IPS DF 4.7 (cell line): ENCODE data around the gene PTPRN2.

Experiments used
- DNase-seq: peaks from one replicate; pipeline ENCODE4 v3.0.0-alpha.2; 2013; ENCODE audit warnings: low spot score; ENCODE audit errors: extremely low read depth

PTPRN2 gene

DNA sequence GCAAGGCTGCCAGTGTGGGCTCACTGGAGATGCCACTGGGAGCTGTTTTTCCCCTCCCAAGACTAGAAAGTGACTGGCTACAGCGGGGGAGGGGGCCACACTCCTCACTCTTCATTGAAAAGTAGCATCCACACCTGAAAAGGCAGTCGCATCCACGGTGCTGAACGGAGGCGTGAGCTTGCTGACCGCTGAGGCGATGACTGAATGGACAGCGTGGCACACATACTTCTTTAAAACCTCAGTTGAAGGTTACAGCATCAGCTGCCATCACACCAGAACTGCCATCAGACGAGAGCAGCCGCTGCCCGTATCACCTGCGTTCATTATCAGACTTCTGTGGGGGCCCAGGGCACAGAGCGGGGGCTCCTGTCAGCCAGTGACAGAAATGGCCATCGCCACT is 923.6 kb downstream of the PTPRN2 start:
- no peak for DNase-seq

DNA sequence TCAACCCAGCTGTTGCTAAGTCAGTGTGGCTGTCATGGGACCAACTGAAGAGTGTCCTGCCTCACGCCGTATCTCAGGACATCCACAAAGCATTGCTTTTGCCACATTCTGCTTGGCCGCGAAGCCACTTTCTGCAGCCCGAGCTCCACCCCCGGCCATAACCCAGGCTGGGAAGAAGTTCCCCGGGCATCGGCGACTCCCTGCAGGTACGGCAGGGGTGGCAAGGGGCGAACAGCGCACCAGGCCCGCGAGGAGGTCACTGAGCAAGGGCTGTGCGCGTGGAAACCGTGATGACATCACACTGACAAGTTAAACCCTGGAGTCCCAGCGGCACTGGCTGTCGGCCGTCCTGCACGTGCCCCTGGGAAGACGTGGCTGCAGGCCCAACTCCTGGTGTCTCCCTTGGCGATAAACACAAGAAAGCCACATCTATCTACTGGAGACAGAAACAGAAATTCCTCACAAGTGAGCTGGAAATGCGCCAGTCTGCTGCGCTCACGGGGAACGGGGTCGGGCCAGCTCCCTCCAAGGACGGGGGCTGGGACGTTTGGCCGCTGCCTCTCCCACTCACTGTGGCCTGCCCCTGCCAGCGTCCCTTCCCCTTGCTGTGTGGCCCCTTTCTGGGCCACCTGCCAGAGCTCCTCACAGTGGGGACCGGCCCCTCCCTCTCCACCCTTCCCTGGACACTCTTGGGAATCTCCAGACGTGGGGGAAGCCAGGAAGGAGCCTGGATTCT is 924.5 kb downstream of the PTPRN2 start:
- DNase-seq, result no peak

DNA sequence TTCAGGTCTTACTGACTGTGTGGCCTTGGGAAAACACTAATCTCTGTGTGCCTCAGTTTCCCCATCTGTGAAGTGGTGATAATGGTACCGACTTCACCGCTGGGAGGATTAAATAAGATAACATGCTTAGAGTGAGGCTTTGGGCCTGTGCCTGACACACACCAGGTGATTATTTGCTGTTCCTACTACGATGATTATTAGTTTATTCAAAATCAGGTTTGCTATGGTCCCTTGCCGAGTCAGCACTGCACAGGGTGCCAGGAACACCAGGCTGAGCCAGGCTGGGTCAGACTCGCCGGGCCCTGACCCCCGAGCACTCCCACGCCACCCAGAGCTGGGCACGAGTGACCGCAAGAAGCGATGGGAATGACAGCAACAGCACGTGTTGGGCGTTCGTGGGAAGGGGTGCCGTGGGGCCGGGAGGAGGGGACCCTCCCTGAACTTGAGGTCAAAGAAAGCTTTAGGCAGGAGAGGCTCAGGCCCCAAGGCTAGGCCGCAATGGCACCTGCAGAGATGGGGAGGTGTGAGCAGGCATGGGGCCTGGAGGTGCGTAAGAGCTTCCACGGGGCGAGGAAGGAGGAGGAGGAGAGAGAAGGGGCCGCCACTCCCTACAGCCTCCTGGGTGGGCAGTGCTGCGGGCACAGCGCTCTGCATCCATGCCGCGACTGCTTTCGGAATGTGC is 925.4 kb downstream of the PTPRN2 start:
- DNase-seq, result no peak

DNA sequence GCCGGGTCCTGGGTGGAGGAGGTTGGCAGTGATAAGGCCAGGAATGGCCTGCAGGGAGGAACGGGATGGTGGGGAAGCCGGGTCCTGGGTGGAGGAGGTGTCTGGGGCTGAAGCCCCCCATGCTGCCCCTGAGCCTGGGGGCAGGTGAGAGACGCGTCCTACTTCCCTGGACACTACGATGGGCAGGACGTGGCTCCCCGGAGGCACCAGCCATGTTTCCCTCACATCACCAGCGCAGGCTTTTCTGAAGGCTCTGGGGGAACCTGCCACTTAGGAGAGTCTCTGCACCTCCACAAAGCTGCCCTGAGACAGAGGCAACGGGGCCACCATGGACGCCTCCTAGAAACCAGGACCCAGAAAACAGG is 926.0 kb downstream of the PTPRN2 start:
- DNase-seq, result no peak

DNA sequence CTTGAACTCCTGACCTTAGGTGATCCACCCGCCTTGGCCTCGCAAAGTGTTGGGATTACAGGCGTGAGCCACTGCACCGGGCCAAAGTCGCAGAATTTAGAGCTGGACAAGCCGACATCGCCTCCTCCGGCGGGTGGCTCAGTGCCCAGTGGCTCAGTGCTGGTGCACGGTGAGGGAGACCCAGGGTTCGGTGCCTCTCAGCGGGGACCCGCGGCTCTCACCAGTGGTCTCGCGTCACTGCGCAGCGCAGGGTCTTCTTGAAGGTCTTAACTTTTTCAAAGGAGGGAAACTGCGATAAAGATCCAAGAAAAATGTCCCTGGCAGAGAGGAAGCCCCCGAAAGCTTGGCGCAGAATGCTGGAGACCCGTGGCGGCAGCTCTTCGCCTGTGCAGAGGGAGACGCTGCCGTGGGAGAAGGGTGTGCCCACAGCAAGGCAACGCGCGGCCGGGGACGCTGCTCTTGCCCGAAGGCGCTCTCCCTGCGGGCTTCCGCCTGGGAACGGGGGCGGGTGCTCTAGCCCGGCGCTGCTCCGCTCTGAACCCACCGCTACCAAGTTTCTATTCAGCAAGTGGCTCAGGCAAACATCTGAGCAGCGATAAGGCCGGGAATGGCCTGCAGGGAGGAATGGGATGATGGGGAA is 926.5 kb downstream of the PTPRN2 start:
- no peak for DNase-seq

DNA sequence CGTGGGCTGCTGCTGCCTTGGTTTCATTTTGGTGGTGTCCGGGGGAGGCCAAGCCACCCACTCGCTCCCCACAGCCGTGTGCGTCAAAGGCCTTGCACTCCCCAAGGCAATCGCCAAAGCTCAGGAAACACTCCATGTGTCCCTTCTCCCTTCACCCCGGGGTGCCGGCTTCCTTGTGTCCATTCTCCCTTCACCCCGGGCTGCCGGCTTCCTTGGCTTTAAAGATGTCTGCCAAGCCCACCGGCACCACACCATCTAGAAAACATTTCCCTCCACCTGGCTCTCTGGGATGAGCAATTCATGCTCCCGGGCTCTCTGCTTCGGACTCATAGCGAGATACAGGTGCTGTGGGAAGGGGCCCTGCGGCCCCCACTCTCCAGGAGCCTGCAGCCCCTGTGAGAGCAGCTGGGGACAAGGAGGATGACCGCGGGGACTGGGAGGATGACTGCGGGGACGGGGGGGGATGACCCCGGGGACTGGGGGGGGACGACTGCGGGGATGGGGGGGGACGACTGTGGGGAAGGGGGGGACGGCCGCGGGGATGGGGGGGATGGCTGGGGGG is 928.7 kb downstream of the PTPRN2 start:
- DNase-seq, result no peak

DNA sequence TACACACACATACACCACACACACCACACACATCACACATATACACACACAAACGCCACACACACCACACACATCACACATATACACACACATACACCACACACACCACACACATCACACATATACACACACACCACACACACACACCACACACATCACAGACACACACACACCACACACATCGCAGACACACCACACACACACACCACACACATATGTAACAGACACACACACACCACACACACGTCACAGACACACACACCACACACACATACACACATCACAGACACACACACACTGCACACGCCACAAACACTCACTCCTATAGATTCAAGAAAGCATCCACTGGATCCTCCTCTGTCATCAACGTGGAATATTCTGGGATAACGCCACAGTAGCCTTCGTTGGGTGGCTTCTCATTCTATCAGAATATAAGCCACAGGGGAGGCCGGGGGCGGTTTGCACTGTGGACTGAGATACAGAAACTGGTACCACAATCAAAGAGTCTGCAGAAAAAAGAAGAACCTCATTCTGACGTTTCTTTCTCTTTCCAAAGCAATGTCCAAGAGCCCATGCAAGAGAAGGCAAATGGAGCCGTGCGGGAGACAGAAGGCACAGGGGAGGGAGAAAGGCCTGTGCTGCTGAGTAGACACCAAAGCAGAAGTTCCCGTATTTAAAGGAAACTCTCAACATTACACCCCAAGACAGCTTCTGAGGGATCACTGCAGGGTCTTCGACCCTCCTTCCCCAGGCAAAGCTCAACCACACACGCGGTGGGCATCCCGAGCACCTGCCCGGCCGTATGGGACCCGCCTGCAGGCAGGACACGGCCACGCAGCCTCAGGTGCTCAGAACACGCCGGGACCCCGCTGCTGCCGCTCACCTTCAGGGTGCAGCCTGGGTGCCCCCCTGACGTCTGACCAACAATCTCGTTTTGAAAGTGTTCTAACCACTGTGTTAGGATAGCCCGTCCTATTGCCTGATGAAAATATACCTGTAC is 929.6 kb downstream of the PTPRN2 start:
- no peak for DNase-seq

DNA sequence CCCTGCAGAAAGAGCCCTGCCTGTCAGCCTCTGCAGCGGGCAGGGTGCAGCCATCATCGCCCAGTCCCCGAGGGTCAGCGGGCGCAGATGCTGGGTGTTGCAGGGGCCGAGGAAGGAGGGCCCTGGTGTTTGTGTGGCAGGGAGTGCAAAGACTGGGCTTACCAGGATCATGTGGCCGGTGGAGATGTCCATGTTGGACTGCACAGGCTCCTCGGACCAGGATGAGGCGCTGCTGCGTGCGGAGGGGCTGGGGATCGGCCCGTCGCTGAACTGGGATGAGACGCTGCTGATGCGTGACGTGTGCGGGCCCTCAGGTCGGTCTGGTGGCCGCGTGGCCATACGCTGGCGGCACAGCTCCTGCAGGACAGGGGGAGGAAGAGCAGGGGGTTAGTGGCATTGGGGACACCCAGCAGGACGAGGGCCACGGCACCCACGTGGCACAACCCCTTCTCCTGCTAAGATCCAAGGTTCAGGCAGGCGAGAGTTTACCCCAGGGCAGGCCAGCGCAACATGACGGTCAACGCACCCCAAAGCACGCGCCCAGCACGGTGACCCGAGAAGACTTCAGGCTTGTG is 931.3 kb downstream of the PTPRN2 start:
- DNase-seq, result no peak

DNA sequence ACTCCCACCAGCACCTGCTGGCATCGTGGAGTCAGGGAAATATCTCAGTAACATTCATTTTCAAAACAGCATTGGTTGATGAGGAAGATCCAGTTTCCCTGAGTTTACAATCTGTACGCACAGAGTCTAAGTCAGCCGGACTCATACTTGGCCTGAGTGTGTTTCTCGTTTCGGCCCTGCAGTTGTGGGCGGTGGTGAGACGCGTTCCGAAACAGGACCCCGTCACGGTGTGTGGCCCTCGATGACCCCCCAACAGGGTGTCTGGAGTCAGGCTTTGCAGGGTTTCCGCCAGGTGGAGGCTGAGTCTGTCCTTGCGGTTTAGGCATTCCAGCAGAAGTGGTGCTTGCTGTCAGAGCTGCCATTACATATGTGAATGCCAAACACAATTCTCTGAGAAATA is 933.3 kb downstream of the PTPRN2 start:
- no peak for DNase-seq

DNA sequence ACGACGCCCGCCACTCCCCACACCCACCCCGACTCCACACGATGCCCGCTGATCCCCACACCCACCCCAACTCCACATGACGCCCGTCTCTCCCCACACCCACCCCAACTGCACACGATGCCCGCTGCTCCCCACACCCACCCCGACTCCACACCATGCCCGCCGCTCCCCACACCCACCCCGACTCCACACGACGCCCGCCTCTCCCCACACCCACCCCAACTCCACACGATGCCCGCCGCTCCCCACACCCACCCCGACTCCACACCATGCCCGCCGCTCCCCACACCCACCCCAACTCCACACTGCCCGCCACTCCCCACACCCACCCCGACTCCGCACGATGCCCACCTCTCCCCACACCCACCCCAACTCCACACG is 933.8 kb downstream of the PTPRN2 start:
- DNase-seq, result no peak

DNA sequence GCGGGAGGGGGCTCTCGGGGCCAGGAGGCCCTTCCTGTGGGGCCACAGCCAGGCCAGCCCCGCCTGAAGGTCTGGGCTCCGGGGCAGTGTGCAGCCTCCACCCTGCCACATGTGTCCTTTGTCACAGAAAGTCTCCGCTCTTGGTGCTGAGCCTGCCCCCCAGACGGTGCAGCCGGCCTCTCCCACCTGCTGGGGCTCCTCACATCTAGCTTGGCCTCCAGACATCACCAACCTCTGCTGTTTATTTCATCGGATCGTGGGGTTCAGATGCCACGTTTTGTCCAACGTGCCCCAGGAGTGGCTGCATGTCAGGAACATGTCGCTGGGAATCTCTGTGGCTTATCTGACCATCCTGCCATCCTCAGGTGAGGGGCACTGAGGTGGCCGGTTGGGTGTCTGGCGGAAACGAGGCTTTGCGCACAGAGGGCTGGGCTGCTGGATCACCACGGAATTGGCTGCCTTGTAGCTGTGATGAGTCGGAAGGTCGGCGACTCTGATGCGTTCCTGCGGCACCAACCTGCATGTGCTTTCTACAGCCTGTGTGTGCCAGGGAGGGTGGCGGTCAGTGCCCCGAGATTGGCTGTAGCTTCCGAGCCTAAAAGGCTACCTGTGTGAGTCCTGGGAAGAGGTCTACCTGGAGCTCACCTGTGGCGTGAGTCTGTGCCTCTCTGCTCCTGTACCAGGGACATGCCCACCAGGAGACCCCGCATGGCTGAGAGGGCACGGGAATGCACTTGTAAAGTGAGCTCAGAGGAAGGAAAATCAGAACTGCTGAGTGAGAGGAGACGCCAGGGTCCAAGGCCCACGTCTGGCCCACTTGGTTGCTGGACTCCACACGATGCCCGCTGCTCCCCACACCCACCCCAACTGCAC is 934.4 kb downstream of the PTPRN2 start:
- no peak for DNase-seq

DNA sequence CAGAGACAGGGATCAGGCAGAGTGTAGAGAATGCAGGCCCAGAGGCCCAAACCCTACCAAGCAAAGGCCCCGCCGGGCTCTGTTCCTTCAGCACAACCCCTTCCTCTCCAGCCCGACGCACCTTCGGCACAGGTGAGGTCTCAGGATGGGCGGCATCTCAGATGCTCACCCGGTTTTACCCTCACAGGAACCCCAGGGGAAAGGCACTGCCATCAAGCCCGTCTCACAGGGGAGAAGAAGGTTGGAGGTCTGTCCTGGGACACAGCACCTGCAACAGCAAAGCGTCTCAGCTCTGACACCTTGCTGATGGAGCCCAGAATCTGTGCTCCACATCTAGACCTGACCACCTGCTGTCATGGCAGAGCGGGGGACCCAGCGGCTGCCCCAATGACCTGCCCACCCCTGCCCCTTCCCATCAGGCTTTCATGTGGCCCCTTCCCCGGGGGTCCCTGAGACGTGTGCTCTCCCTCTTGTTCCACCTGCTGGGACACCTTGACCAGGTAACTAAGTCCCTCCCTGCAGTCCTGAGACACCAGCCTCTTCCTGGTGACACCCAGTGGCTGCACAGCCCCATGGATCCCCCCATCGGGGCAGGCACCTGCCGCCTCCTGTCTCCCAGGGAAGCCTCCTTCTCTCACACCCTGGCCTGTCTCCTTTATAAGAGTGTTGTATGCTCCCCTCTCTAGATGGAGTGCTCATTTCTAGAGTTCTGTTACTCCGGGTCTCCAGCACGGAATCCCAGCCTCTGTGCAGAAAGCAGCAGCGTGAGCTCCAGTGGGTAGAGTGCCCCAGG is 935.3 kb downstream of the PTPRN2 start:
- no peak for DNase-seq

DNA sequence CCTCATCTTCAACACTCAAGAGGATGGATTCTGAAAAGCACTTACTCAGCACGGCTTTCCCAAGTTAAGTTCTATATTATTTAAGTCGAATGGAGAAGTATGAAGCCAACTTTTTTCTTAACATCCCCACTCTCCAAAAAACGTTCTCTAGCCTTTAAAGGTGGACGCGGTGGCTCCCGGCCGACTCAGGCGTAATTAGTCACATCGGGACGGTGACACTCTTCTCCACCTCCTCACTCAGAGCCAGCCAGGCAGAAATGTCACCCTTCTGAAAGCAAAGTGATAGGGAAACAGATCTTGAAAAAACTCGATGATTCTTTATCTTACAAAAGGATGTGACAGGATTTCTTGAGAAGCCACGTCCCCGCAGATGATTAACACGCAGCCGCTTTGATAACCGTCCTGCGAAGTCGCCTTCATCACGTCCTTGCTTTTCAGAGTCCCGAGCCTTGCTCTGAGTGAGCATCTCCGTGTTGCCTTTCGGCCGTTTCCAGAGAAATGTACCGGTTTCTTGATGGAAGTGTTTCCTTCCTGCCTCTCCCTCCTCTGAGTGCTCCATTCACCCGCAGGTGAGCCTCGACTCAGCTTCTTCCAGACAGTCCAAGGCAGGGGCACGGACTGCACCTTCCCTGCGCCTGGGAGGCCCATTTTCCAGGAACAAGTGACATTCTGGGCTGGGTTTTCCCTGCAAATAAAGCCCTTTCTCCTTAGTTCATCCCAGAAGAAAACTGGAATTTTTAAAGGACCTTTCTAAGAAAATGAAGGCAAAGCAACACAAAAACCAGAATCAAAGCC is 936.1 kb downstream of the PTPRN2 start:
- no peak for DNase-seq

DNA sequence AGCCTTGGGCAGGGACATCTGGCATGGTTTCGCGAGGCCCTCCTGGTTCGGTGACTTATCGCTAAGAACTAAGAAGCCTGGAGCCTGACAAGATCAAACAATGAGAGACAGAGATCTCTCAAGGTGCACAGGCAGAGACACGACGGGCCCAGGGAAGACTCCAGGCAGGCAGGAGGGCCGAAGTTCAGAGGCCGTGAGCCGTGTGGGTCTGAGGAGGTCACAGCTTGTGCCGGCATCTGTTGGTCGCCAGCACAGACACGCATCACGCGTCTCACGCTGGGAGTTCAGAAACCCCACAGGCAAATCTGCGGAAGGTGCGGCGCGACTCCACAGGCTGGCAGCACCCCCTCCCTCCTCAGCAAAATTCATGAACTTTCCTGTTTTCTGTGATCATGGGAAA is 936.8 kb downstream of the PTPRN2 start:
- no peak for DNase-seq

DNA sequence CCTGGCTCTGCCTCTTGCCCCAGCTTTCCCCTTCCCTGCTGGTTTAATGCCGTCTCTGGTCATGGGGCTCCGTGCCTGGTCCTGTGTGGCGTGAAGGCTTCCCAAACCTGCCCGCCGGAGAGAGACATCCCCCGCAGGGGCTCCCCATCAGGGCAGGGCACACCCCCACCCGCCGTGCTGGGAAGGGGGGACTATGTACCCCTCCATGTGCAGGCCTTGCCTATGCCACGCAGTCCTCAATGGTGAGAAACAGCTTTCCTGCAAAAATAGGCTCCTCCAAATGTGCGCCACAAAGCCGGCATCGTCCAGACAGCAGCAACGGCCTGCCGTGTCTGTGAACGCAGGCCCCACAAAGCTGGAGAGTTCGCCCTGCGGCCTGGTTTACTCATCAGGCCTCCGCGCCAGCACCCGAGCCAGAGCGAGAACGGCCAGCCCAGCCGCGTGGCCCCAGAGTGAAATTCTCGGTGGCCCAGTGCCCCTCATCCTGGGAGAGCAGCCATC is 937.4 kb downstream of the PTPRN2 start:
- no peak for DNase-seq

DNA sequence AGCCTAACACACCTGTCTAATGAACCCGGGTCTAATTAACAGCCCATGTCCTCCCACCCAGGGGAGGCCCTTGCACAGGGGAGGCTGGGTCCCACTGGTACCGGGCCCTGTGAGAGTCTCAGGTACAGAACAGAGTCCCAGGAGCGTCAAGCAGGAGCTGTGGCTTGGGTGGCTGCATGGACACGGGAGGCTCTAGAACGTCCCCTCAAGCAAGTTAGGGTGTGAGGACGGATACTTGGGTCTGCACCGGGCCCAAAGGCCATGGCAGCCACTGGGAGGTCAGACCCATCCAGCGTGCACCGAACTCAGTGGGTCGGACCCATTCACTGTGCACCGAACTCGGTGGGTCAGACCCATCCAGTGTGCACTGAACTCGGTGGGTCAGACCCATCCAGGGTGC is 941.1 kb downstream of the PTPRN2 start:
- DNase-seq, result no peak

DNA sequence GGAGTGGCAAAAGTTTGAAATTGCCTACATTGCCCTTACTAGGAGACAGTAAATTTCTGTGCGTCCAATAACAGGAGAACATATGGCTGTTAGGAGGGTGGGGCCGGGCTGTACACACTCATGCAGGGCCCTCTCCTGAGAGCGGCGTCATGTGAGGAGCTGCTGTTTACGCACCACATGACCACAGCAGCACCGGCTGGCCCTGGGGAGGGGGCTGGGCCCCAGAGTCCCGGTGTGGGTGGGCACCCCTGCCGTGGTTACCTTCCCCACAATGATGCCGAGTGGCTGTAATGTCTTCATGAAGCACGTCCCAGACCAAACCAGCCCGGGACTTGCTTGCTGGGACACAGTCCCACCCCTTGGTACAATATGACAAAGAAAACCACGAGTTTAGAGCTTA is 942.1 kb downstream of the PTPRN2 start:
- no peak for DNase-seq

DNA sequence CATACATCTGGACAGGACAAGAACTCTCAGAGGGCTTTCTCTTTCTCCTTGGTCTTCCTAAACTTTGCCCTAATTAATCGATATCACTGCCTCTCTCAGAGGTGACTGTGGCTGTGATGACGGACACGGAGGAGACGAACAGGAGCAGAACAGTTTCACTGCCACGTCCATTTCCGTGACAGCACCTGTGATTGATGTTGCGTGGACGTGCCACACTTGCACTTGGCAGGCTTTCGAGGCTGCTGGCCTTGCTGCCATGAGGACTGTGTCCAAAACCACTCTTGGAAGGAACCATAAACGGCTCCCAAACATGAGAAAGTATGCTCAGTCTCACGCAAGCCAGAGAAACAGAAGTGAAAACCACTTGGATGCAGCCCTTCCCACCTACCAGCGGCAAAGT is 942.7 kb downstream of the PTPRN2 start:
- DNase-seq, result no peak
